Central memory CD8-positive, alpha-beta T cell (primary cell): ENCODE data around the gene SUSD6.
A peak's percentile ranks its signal among the peaks of the same experiment; 100 is the strongest.

Source experiments
- ATAC-seq: fragments of 150-1000 bp; cut with Tn5 transposase; replicated peaks from 2 replicates; pipeline ENCODE4 v1.10.0; 2022; ENCODE audit warnings: mild to moderate bottlenecking, moderate FRiP score, moderate number of reproducible peaks; ENCODE audit not compliant: poor library complexity, severe bottlenecking; ENCODE audit errors: extremely low read depth
- DNase-seq, 2 donors: peaks; one replicate each; pipeline ENCODE4 v3.0.0; 2021; ENCODE audit warnings: low spot score in 2 of 2
- H3K27ac Mint-ChIP-seq: one replicate; pipeline ENCODE4 v1.8.0; 2022; ENCODE audit warnings: low read depth, mild to moderate bottlenecking, moderate library complexity, mixed read lengths
- H3K27me3 Mint-ChIP-seq: one replicate; pipeline ENCODE4 v1.8.0; 2022; ENCODE audit warnings: mixed read lengths
- H3K36me3 Mint-ChIP-seq: one replicate; pipeline ENCODE4 v1.8.0; 2022; ENCODE audit warnings: mild to moderate bottlenecking, moderate library complexity, mixed read lengths; ENCODE audit not compliant: insufficient read depth
- H3K4me1 Mint-ChIP-seq: one replicate; pipeline ENCODE4 v1.8.0; 2022; ENCODE audit warnings: mixed read lengths
- H3K4me3 Mint-ChIP-seq: one replicate; pipeline ENCODE4 v1.8.0; 2022; ENCODE audit warnings: mild to moderate bottlenecking, moderate library complexity, mixed read lengths
- H3K9me3 Mint-ChIP-seq: one replicate; pipeline ENCODE4 v1.8.0; 2022; ENCODE audit warnings: mixed read lengths

Gene SUSD6

GRCh38 chr14:69664865-69665526 lies 53.6 kb downstream of the SUSD6 start:
- H3K4me3 Mint-ChIP-seq = no peak overlapping the region
- H3K9me3 Mint-ChIP-seq = no peaks in the 10 kb centered on the region
- no peak overlapping the region for H3K27ac Mint-ChIP-seq
- no peak for ATAC-seq
- peaks cover 78% of the 10 kb centered on the region for H3K4me1 Mint-ChIP-seq
- DNase-seq = no peak
- H3K36me3 Mint-ChIP-seq = peaks cover 12% of the 10 kb centered on the region
- no peaks in the 10 kb centered on the region for H3K27me3 Mint-ChIP-seq

- DNase-seq = no peak
- H3K36me3 Mint-ChIP-seq = peaks cover 14% of the 10 kb centered on the region
- peaks cover 78% of the 10 kb centered on the region for H3K4me1 Mint-ChIP-seq
- no peak overlapping the region for H3K27ac Mint-ChIP-seq
- H3K4me3 Mint-ChIP-seq = peak overlapping the region; percentile 1
- ATAC-seq = no peak
- no peaks in the 10 kb centered on the region for H3K9me3 Mint-ChIP-seq
- H3K27me3 Mint-ChIP-seq = no peaks in the 10 kb centered on the region
These were observed 54.2 kb downstream of the SUSD6 start for GRCh38 chr14:69665631-69666030.

GRCh38 chr14:69666112-69666511 lies 54.7 kb downstream of the SUSD6 start:
- H3K36me3 Mint-ChIP-seq = peaks cover 17% of the 10 kb centered on the region
- peak overlapping the region; percentile 1 for H3K4me3 Mint-ChIP-seq
- ATAC-seq = no peak
- no peak for DNase-seq
- peak overlapping the region; percentile 73 for H3K27ac Mint-ChIP-seq
- H3K27me3 Mint-ChIP-seq = no peaks in the 10 kb centered on the region
- H3K4me1 Mint-ChIP-seq = peaks cover 78% of the 10 kb centered on the region
- no peaks in the 10 kb centered on the region for H3K9me3 Mint-ChIP-seq

- Mint-ChIP-seq H3K4me1 (peaks cover 78% of the 10 kb centered on the region), H3K36me3 (peaks cover 17% of the 10 kb centered on the region), H3K9me3 (no peaks in the 10 kb centered on the region), H3K27me3 (no peaks in the 10 kb centered on the region), H3K27ac (peak overlapping the region; percentile 73), H3K4me3 (peak overlapping the region; percentile 49)
- no peak for ATAC-seq
- DNase-seq = no peak
These were observed 55.4 kb downstream of the SUSD6 start for GRCh38 chr14:69666690-69667211.

GRCh38 chr14:69667938-69668335 lies 56.5 kb downstream of the SUSD6 start:
- ATAC-seq (no peak), DNase-seq (no peak)
- H3K4me3 Mint-ChIP-seq = peak overlapping the region; percentile 48
- peaks cover 78% of the 10 kb centered on the region for H3K4me1 Mint-ChIP-seq
- no peaks in the 10 kb centered on the region for H3K27me3 Mint-ChIP-seq
- H3K9me3 Mint-ChIP-seq = no peaks in the 10 kb centered on the region
- peaks cover 14% of the 10 kb centered on the region for H3K36me3 Mint-ChIP-seq
- H3K27ac Mint-ChIP-seq = peak overlapping the region; percentile 41

GRCh38 chr14:69669375-69669774 lies 58.0 kb downstream of the SUSD6 start:
- peaks cover 16% of the 10 kb centered on the region for H3K36me3 Mint-ChIP-seq
- peaks cover 88% of the 10 kb centered on the region for H3K4me1 Mint-ChIP-seq
- DNase-seq (no peak), ATAC-seq (no peak)
- no peak overlapping the region for H3K4me3 Mint-ChIP-seq
- no peaks in the 10 kb centered on the region for H3K27me3 Mint-ChIP-seq
- peak overlapping the region; percentile 11 for H3K27ac Mint-ChIP-seq
- H3K9me3 Mint-ChIP-seq = no peaks in the 10 kb centered on the region

GRCh38 chr14:69670093-69670492 lies 58.7 kb downstream of the SUSD6 start:
- no peak for DNase-seq
- H3K4me1 Mint-ChIP-seq = peaks cover 95% of the 10 kb centered on the region
- H3K4me3 Mint-ChIP-seq = no peak overlapping the region
- no peaks in the 10 kb centered on the region for H3K9me3 Mint-ChIP-seq
- ATAC-seq = no peak
- no peak overlapping the region for H3K27ac Mint-ChIP-seq
- no peaks in the 10 kb centered on the region for H3K27me3 Mint-ChIP-seq
- peaks cover 16% of the 10 kb centered on the region for H3K36me3 Mint-ChIP-seq

- Mint-ChIP-seq H3K36me3 (peaks cover 12% of the 10 kb centered on the region), H3K27ac (peak overlapping the region; percentile 44), H3K4me1 (peaks cover 97% of the 10 kb centered on the region), H3K4me3 (no peak overlapping the region), H3K9me3 (no peaks in the 10 kb centered on the region), H3K27me3 (no peaks in the 10 kb centered on the region)
- no peak for ATAC-seq
- no peak for DNase-seq
These were observed 60.1 kb downstream of the SUSD6 start for GRCh38 chr14:69671365-69672030.

- Mint-ChIP-seq H3K4me3 (peak overlapping the region; percentile 18), H3K27me3 (no peaks in the 10 kb centered on the region)
- no peak for ATAC-seq
These were observed 61.0 kb downstream of the SUSD6 start for GRCh38 chr14:69672356-69672755.

GRCh38 chr14:69673104-69673503 lies 61.7 kb downstream of the SUSD6 start:
- DNase-seq (no peak), ATAC-seq (peak; percentile 78)
- Mint-ChIP-seq H3K27ac (peak overlapping the region; percentile 61), H3K27me3 (no peaks in the 10 kb centered on the region), H3K4me1 (peaks cover 88% of the 10 kb centered on the region), H3K36me3 (peaks cover 13% of the 10 kb centered on the region), H3K4me3 (peak overlapping the region; percentile 38), H3K9me3 (no peaks in the 10 kb centered on the region)

More at GRCh38 chr14:69672356-69672755, 61.0 kb downstream of the SUSD6 start:
- H3K4me1 Mint-ChIP-seq = peaks cover 96% of the 10 kb centered on the region
- H3K27ac Mint-ChIP-seq = peak overlapping the region; percentile 44
- H3K36me3 Mint-ChIP-seq = peaks cover 13% of the 10 kb centered on the region
- H3K9me3 Mint-ChIP-seq = no peaks in the 10 kb centered on the region
- no peak for DNase-seq

- Mint-ChIP-seq H3K27ac (peak overlapping the region; percentile 61), H3K4me1 (peaks cover 82% of the 10 kb centered on the region), H3K9me3 (no peaks in the 10 kb centered on the region), H3K4me3 (peak overlapping the region; percentile 38), H3K27me3 (no peaks in the 10 kb centered on the region), H3K36me3 (peaks cover 12% of the 10 kb centered on the region)
- ATAC-seq = peak; percentile 26
- no peak for DNase-seq
These were observed 62.3 kb downstream of the SUSD6 start for GRCh38 chr14:69673578-69674305.

GRCh38 chr14:69674546-69675244 lies 63.3 kb downstream of the SUSD6 start:
- H3K4me1 Mint-ChIP-seq = peaks cover 72% of the 10 kb centered on the region
- H3K9me3 Mint-ChIP-seq = no peaks in the 10 kb centered on the region
- no peak for ATAC-seq
- no peak for DNase-seq
- no peaks in the 10 kb centered on the region for H3K27me3 Mint-ChIP-seq
- H3K36me3 Mint-ChIP-seq = peaks cover 11% of the 10 kb centered on the region
- peak overlapping the region; percentile 17 for H3K4me3 Mint-ChIP-seq
- peak overlapping the region; percentile 59 for H3K27ac Mint-ChIP-seq
